ENCODE measurements around the gene CAT.

CAT gene

GRCh38 chr11:34473603-34474169 is 35.0 kb downstream of the CAT start:
- TF ChIP-seq CTCF (IDR thresholded peaks at IDR 0.05) (no peak), ZFX (IDR thresholded peaks at IDR 0.05; ENCODE audit: borderline replicate concordance) (no peak)
- no peak overlapping the region for H3K27ac ChIP-seq

GRCh38 chr11:34475656-34476055 is 36.9 kb downstream of the CAT start:
- TF ChIP-seq ZFX (IDR thresholded peaks at IDR 0.05; ENCODE audit: borderline replicate concordance): no peak
- no peak for TF ChIP-seq CTCF (IDR thresholded peaks at IDR 0.05)
- no peak overlapping the region for H3K27ac ChIP-seq

GRCh38 chr11:34476849-34477248 is 38.1 kb downstream of the CAT start:
- H3K27ac ChIP-seq: no peak overlapping the region
- no peak for TF ChIP-seq ZFX (IDR thresholded peaks at IDR 0.05; ENCODE audit: borderline replicate concordance)
- TF ChIP-seq CTCF (IDR thresholded peaks at IDR 0.05): no peak

GRCh38 chr11:34478845-34479663 is 40.3 kb downstream of the CAT start:
- TF ChIP-seq CTCF (IDR thresholded peaks at IDR 0.05): no peak
- TF ChIP-seq ZFX (IDR thresholded peaks at IDR 0.05; ENCODE audit: borderline replicate concordance): no peak
- no peak overlapping the region for H3K27ac ChIP-seq

GRCh38 chr11:34480314-34480713 is 41.6 kb downstream of the CAT start:
- no peak overlapping the region for H3K27ac ChIP-seq
- TF ChIP-seq ZFX (IDR thresholded peaks at IDR 0.05; ENCODE audit: borderline replicate concordance) (no peak), CTCF (IDR thresholded peaks at IDR 0.05) (no peak)

GRCh38 chr11:34481307-34481706 is 42.6 kb downstream of the CAT start:
- H3K27ac ChIP-seq: no peak overlapping the region
- no peak for TF ChIP-seq CTCF (IDR thresholded peaks at IDR 0.05)
- no peak for TF ChIP-seq ZFX (IDR thresholded peaks at IDR 0.05; ENCODE audit: borderline replicate concordance)

All from 22Rv1 (cell line).